Neural progenitor cell (in vitro differentiated cells): ENCODE results near the gene ANAPC1.

ENCODE experiments used
- CTCF ChIP-seq: fragments of 200-600 bp; sonication (generic); IDR thresholded peaks from 2 replicates; pipeline ENCODE4 v1.5.1; 2017; ENCODE audit warnings: antibody characterized with exemption, mild to moderate bottlenecking
- EZH2 ChIP-seq: fragments of 200-600 bp; sonication (generic); IDR thresholded peaks from 2 replicates; pipeline ENCODE4 v1.6.1; 2017; ENCODE audit warnings: antibody characterized with exemption, mild to moderate bottlenecking, moderate library complexity

DNA sequence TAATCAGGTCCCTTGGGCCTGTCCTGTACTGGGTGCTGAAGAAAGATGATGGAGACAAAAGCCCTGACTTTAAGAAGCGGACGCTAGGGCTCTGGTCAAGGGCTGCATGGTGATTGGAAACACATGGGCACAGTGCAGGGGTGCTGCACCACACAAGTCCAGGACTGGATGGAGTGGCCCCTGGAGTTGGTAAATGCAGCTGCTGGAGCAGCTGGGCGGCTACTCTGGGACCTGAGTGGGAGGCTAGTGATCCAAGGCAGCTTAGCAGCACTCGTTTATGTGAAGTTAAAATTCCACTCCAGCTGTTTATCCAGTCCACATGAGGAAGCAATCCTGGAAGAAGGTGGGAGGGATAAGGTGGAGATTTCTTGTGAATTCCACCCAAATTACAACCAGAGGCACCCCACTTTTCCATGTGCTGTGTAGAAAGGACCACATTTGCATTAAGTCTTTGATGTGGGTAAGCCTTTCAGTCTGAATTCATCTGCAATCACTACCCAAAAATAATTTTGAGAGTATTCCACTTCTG lies 39.3 kb upstream of the ANAPC1 start:
- TF ChIP-seq CTCF = no peak
- TF ChIP-seq EZH2 = no peak
